ENCODE measurements around the gene XRCC5.

GRCh38 chr2:216217904-216218260 is 108.7 kb downstream of the XRCC5 start:
- TF ChIP-seq CTCF (IDR thresholded peaks at IDR 0.05), result no peak
- TF ChIP-seq POLR2A (IDR thresholded peaks at IDR 0.05; ENCODE audit: low read depth), result no peak
- TF ChIP-seq POLR2AphosphoS5 (IDR thresholded peaks at IDR 0.05), result no peak
- no peak for TF ChIP-seq EP300 (IDR thresholded peaks at IDR 0.05)
